GM18508 (cell line): ENCODE data around the gene SIGLEC9.
"Not testable (repeated sequence)": the region's sequence is repeated elsewhere in the genome, so short reads cannot be mapped to it uniquely, and the experiment has no call there.

ENCODE experiments used
- ATAC-seq: cut with Tn5 transposase; IDR thresholded peaks from one replicate; pipeline ENCODE4 v1.9.1; 2021; ENCODE audit warnings: moderate number of reproducible peaks; ENCODE audit not compliant: insufficient read depth, unreplicated experiment

The SIGLEC9 gene

GRCh38 chr19:51142119-51142518 is 17.4 kb downstream of the SIGLEC9 start, which contains the start of gene SIGLEC7:
Gene SIGLEC7 (plus strand): TSS chr19:51142301. CDS start chr19:51142370, 69 bp downstream.
- no peak for ATAC-seq

DNA sequence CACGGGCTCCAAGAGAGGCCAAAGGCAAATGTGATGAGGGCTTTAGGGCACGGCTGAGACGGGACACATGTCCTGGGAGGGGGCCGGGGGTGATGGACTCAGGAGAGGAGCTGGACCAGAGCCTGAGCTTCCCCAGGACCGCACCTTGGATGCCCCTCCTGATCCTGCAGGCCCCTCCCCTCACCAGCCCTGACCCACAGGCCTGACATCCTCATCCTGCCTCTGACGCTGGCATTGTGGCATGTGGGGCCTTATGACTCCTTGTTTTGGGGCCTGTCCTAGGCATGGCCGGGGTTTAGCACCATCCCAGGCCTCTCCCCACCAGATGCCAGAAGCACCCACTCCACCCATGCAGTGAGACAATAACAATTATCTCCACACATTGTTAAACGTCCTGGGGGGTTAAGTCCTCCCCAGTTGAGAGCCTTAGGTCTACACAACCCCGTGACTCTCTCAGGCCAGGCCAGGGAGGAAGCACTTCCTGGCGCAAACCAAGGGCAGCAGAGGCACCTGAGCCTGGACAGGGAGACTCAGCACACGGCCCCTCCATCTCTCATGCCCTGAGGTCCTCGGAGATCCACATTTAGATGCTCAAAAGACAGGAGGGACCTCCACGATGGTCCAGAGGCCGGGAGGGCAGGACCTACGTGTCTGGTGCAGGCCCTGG is 18.2 kb downstream of the SIGLEC9 start:
- not testable (repeated sequence) for ATAC-seq

- ATAC-seq: no peak
Observed at GRCh38 chr19:51143486-51143885, 18.8 kb downstream of the SIGLEC9 start.

- ATAC-seq: no peak
Observed at GRCh38 chr19:51144482-51145045, 19.9 kb downstream of the SIGLEC9 start.

DNA sequence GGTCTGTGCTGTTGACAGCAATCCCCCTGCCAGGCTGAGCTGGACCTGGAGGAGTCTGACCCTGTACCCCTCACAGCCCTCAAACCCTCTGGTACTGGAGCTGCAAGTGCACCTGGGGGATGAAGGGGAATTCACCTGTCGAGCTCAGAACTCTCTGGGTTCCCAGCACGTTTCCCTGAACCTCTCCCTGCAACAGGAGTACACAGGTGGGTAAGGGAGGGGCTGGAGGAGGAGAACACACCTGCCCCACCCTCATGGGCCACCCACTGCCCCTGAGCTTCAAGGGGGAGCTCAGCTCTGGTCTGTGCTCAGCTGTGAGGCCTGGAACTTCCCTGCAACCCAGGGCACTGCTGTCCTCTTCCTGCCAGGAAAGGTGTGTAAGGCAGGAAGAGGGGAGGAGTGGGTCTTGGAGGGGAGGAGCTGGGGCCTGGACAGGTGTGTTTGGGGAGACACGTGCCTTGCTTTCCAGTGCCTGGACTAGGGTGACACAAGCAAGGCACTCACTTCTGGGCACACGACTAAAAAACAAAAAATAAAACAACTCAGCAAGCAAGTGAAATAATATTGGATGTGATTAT is 21.3 kb downstream of the SIGLEC9 start:
- ATAC-seq: no peak

DNA sequence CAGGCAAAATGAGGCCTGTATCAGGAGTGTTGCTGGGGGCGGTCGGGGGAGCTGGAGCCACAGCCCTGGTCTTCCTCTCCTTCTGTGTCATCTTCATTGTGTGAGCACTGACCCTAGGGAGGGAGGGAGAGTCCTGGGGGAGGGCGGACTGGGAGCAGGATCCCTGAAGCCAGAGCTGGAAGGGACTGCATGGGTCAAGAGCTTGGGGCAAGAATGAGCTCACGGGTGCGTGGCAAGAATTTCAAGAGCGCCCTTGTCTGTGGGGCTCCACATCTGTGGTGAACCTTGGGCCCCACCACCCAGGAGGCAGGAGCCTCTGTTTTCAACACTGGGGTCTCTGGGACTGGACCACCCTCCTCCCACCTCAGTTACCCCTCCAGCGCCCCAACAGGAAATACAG is 22.0 kb downstream of the SIGLEC9 start:
- no peak for ATAC-seq

DNA sequence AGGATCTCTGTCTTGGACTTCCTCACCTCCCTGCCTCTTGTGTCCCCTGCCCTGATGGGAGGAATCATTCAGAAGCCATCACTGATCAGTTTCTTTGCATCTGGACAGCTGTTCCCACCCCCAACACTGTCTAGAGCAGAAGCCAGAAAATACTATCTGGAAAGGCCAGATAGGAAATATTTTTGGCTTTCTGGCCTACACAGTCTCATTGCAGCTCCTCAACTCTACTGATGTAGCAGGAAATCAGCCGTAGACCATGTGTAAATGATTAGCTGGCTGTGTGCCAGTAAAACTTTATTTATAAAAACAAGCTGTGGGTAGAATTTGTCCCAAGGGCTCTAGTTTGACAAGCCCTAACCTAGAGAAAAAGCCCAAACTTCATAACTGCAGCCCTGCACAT is 23.0 kb downstream of the SIGLEC9 start:
- ATAC-seq: no peak

- no peak for ATAC-seq
Observed at GRCh38 chr19:51148580-51148979, 23.9 kb downstream of the SIGLEC9 start.

- no peak for ATAC-seq
Observed at GRCh38 chr19:51150627-51151026, 25.9 kb downstream of the SIGLEC9 start.

DNA sequence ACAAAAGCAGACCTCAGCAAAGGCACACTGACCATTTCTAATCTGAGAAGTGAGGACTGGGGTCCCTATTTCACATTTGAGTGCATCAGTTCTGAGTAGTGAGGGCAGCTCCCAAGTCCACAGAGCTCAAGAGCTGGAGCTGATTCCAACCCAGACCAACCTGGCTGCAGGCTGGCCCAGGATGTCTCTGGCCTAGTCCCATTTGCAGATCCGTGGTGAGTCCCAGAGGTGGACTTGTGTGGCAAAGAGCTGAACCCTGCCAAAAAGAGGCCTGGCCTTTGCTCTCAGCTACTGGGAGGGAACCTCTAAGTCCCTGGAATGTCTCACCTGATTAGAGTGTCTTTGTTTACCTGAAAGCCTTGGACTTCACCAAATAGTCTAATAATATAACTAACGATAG is 32.0 kb downstream of the SIGLEC9 start:
- no peak for ATAC-seq

DNA sequence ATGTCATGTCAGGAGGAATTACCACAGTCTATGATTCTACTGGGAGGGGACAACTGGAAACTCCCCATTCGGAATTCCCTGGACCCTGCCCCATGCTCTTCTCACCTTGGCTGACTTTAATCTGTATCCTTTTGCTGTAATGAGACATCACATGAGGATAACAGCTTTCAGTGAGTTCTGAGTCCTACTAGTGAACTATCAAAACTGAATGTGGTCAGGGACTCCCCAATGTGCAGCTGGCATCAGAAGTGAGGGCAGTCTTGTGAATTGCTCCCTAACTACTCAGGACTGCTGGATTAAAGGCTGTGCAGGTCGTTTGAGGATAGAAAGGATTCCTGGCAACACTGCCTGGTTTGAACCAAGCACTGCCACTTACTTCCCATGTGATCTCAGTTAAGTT is 32.6 kb downstream of the SIGLEC9 start:
- ATAC-seq: no peak

GRCh38 chr19:51158474-51159129 is 33.9 kb downstream of the SIGLEC9 start:
- ATAC-seq: no peak

DNA sequence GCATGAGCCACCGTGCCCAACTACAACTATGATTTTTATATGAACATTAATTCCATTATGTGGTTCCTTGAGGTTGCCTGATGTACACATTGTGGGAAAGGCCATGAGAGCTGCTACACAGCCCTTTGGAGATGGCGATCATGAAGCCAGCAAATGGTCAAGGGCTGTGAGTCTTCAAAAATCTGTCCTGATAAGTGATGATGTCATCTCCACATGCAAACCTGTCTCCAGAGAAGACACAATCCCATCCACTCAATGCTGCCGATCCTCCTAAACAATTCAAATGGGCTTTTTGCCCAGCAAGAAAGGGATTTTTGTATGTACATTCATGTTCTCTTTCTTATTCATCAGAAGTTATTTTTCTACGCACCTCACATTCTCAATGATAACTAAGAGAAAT is 35.0 kb downstream of the SIGLEC9 start:
- ATAC-seq: no peak

DNA sequence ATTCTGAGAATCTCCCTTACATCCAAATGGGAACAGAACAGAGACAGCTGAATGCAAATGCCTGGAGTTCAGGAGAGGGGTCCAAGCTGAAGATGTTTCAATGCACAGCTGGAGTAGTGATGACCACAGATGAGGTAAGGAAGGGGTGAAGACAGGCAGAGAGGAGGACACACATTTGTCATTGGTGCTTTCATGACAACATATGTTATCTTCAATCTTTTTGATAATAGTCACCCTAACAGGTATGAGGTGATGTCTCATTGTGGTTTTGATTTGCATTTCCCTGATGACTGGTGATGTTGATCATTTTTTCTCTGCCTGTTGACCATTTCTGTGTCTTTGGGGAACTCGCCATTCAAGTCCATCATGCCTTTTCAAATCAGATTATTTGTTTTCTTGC is 36.6 kb downstream of the SIGLEC9 start:
- no peak for ATAC-seq

DNA sequence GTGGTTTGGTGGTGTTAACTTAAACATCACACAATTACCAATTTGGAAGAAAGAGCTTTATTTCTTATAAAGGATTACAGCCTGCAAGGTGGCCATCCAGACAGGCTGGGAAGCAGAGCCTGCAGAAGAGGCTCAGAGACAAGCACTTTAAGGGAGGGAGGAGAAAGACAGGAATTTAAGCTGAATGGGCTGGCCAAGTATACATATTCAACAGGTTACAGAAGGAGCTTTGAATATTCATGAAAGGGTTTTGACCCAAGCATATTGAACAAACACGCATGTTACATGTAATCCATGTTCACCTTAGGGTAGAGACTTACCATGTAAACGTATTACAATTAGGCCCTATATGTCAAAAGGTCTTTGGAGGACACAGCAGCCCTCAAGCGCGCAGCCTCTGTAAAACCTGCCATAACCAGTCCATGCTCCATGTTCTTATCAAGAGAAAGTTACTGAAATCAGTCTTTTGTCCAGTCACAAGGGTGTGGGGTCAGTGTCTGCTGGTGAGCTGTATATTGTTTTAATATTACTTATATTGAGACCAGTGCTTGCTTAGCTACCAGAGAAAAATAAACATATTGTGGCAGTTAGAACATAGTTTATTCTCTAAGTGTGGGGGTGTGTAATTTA is 37.3 kb downstream of the SIGLEC9 start:
- ATAC-seq: no peak

DNA sequence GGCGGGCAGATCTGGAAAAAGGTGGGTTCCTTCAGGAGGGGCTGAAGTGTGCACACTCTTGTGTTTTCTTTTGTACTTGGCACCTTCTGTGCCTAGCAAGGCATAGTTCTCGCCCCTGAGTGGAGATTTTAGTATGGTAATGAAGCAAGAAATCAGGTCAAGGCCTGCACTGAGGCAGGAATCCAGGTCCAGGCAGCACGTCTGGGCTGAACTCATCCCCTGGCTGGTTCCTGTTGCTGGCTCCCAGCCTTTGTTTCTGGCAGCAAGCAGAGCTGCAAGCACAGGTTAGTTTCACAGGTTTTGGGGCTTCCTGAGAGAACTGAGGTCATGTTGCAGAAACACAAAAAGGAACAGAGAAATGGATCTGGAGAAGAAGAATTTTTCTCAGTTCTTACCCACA is 38.6 kb downstream of the SIGLEC9 start:
- ATAC-seq: no peak

GRCh38 chr19:51164215-51164614 is 39.5 kb downstream of the SIGLEC9 start:
- ATAC-seq: no peak

DNA sequence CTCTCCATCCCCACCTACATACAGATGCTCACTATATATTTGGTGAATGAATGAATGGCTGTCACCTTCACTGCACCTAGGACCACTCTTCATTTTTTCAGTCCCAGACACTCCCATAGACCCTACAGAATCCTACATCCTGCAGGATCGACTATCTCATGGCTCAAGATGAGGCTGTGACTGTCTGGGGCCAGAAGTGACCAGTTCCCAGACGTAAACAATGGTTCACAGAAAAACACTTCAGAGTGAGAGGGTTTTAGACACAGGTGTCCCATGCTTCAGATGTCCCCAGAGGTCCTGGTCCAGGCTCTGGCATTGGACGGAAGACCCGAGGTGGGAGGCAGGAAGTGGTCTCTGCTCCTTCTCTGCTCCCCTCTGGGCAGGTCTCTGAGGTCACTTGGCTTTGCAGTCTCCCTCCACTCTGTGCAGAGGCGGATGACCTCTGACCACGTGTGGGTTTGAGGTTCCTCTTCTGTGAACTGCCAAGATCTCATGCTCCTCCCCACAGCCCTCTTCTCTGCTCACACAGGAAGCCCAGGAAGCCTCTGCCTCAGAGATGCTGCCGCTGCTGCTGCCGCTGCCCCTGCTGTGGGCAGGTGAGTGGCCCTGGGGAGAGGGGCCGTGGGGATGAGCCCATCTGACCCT is 42.3 kb downstream of the SIGLEC9 start:
- no peak for ATAC-seq

DNA sequence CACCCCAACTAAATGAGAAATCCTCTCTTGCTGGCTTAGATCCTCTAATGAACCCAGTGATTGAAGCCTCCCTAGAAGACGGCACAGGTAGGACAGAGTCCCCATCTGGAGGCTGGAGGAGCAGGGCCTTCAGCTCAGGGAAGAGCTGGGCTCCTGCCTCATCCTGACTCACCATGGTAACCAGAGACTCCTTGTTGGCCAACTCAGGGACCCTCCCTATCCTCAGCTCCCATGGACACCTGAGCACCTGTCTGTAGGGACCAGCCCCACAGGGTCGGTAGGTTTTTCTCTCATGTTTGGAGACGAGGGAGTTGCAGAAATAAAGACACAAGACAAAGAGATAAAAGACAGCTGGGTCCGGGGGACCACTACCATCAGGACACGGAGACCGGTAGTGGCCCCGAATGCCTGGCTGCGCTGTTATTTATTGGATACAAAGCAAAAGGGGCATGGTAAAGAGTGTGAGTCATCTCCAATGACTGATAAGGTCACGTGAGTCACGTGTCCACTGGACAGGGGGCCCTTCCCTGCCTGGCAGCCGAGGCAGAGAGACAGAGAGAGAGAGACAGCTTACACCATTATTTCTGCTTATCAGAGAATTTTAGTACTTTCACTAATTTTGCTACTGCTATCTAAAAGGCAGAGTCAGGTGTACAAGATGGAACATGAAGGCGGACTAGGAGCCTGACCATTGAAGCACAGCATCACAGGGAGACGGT is 44.0 kb downstream of the SIGLEC9 start:
- no peak for ATAC-seq
